HepG2 (cell line): ENCODE measurements around the gene ATP8B2.

ENCODE experiments used
- CTCF ChIP-seq: sonication (generic); formaldehyde crosslinking; IDR thresholded peaks from 2 replicates; pipeline ENCODE4 v1.5.0; 2020; ENCODE audit warnings: mild to moderate bottlenecking, missing genetic modification reagents, moderate library complexity
- IRF9 ChIP-seq: sonication (generic); formaldehyde crosslinking; IDR thresholded peaks from 2 replicates; pipeline ENCODE4 v1.8.0; 2022; ENCODE audit warnings: missing genetic modification reagents, mild to moderate bottlenecking, borderline replicate concordance
- JUNB ChIP-seq: sonication (generic); formaldehyde crosslinking; IDR thresholded peaks from 2 replicates; pipeline ENCODE4 v1.8.0; 2022; ENCODE audit warnings: missing genetic modification reagents, mild to moderate bottlenecking, borderline replicate concordance
- MIER2 ChIP-seq: IDR thresholded peaks from 2 replicates; pipeline ENCODE4 v1.6.1; 2016; ENCODE audit warnings: missing biosample characterization, missing genetic modification reagents
- PAWR ChIP-seq: sonication (generic); formaldehyde crosslinking; IDR thresholded peaks from 2 replicates; pipeline ENCODE4 v1.4.0; 2020; ENCODE audit warnings: missing genetic modification reagents, mild to moderate bottlenecking, borderline replicate concordance
- TF ChIP-seq, protein P1 (sequence below): sonication (generic); formaldehyde crosslinking; IDR thresholded peaks from 2 replicates; pipeline ENCODE4 v1.4.0; 2020; ENCODE audit warnings: missing genetic modification reagents
- TF ChIP-seq, protein P2 (sequence below): sonication (generic); formaldehyde crosslinking; IDR thresholded peaks from 2 replicates; pipeline ENCODE4 v1.8.1; 2023; ENCODE audit warnings: mild to moderate bottlenecking, inconsistent platforms, moderate library complexity, missing genetic modification reagents, borderline replicate concordance

- no peak for TF ChIP-seq IRF9
- no peak for TF ChIP-seq PAWR
- TF ChIP-seq CTCF (CRISPR knock-in tag), result no peak
- TF ChIP-seq, protein P1, sequence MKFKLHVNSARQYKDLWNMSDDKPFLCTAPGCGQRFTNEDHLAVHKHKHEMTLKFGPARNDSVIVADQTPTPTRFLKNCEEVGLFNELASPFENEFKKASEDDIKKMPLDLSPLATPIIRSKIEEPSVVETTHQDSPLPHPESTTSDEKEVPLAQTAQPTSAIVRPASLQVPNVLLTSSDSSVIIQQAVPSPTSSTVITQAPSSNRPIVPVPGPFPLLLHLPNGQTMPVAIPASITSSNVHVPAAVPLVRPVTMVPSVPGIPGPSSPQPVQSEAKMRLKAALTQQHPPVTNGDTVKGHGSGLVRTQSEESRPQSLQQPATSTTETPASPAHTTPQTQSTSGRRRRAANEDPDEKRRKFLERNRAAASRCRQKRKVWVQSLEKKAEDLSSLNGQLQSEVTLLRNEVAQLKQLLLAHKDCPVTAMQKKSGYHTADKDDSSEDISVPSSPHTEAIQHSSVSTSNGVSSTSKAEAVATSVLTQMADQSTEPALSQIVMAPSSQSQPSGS, result no peak
- TF ChIP-seq MIER2 (CRISPR knock-in tag), result no peak
- TF ChIP-seq, protein P2, sequence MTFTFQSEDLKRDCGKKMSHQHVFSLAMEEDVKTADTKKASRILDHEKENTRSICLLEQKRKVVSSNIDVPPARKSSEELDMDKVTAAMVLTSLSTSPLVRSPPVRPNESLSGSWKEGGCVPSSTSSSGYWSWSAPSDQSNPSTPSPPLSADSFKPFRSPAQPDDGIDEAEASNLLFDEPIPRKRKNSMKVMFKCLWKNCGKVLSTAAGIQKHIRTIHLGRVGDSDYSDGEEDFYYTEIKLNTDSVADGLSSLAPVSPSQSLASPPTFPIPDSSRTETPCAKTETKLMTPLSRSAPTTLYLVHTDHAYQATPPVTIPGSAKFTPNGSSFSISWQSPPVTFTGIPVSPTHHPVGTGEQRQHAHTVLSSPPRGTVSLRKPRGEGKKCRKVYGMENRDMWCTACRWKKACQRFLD (CRISPR knock-in tag), result no peak
- TF ChIP-seq JUNB (CRISPR knock-in tag), result no peak
These were observed 26.2 kb downstream of the ATP8B2 start for GRCh38 chr1:154351363-154352068.
